Gastroesophageal sphincter (tissue), 3 donors: ENCODE data around the gene B3GNT8.

Source experiments
- POLR2A ChIP-seq, 2 donors: fragments of 450-650 bp; IDR thresholded peaks; one replicate each; pipeline ENCODE4 v1.6.1; 2017; ENCODE audit warnings: antibody characterized with exemption in 2 of 2, mild to moderate bottlenecking in 2 of 2, moderate library complexity in 1 of 2
- TF ChIP-seq, protein P1 (sequence below), 4 experiments: fragments of 200-600 bp in 2 of 4; fragments of 450-650 bp in 2 of 4; sonication (generic) in 1 of 4; IDR thresholded peaks; one replicate each; pipeline ENCODE4 v1.5.1; 2017 to 2019; ENCODE audit warnings: antibody characterized with exemption in 4 of 4, mild to moderate bottlenecking in 2 of 4, moderate library complexity in 2 of 4

DNA sequence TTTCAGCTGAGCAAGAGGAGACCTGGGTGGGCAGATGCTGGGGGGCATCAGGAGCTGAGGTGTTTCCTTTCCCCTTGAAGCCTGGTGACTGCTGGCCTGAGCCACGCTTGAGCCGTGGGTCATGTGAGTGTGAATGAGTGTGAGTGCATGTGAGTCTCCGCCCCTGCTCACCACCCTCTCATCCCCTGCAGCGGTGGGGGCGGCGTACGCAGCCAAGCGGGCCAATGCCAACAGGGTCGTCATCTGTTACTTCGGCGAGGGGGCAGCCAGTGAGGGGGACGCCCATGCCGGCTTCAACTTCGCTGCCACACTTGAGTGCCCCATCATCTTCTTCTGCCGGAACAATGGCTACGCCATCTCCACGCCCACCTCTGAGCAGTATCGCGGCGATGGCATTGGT, 5.2 kb downstream of the B3GNT8 start:
- TF ChIP-seq, protein P1, sequence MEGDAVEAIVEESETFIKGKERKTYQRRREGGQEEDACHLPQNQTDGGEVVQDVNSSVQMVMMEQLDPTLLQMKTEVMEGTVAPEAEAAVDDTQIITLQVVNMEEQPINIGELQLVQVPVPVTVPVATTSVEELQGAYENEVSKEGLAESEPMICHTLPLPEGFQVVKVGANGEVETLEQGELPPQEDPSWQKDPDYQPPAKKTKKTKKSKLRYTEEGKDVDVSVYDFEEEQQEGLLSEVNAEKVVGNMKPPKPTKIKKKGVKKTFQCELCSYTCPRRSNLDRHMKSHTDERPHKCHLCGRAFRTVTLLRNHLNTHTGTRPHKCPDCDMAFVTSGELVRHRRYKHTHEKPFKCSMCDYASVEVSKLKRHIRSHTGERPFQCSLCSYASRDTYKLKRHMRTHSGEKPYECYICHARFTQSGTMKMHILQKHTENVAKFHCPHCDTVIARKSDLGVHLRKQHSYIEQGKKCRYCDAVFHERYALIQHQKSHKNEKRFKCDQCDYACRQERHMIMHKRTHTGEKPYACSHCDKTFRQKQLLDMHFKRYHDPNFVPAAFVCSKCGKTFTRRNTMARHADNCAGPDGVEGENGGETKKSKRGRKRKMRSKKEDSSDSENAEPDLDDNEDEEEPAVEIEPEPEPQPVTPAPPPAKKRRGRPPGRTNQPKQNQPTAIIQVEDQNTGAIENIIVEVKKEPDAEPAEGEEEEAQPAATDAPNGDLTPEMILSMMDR (IDR thresholded peaks at IDR 0.05) = no peak
- TF ChIP-seq POLR2A (IDR thresholded peaks at IDR 0.05) = no peak
